ENCODE results near the gene MRPL46. TPM values are rescaled to one million over a fixed set of nuclear protein-coding genes. Genes with fewer than 3 reads are reported as not detected.

Gene MRPL46
- total RNA-seq, 4 donors from 2014 or later = 2.8 to 30.6 (median 16.0) TPM

DNA sequence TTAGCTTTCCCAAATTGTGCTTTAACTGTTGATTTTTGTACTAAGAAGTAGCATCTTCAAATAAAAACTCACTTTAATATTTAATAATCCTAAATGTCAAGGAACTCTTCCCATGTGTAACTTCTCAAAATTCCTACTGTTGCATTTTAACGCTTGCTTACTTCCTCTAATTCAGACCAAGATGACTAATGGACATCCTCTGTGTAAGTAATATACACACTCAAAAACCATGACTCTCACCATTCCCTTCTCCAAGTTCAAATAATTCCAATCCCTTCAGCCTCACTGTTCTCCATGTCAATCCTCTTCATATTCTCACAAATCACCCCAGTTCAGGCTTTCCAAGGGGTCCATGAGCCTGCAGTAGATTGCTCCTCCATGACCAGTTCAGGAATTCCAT lies 13.0 kb downstream of the MRPL46 start:
- no peaks in the 10 kb centered on the region for H3K9me3 ChIP-seq
- peaks cover 4% of the 10 kb centered on the region for H3K27me3 ChIP-seq
- peaks cover 0 to 5% (median 0%) of the 10 kb centered on the region in 4 donors for H3K36me3 ChIP-seq
- peaks cover 0 to 12% (median 2%) of the 10 kb centered on the region in 4 donors for H3K4me1 ChIP-seq
- H3K4me3 ChIP-seq = no peak overlapping the region
- DNase-seq = no peak
- intact Hi-C loops (cut with DNase I; ENCODE audit: low total_unique reads) (no loop called here), in situ Hi-C loops (cut with MboI; ENCODE audit: low pct_ligation_motif_present in 1 of 4, low pct_unique_long_range_greater_than_20kb in 1 of 4, low sequenced_read_pairs in 3 of 4) (no loop called here)
- TF ChIP-seq POLR2AphosphoS5 (IDR thresholded peaks at IDR 0.05) = no peak
- TF ChIP-seq POLR2A (IDR thresholded peaks at IDR 0.05) = no peak
- no peak for TF ChIP-seq EP300 (IDR thresholded peaks at IDR 0.05; ENCODE audit: low read depth)
- TF ChIP-seq, protein P1, sequence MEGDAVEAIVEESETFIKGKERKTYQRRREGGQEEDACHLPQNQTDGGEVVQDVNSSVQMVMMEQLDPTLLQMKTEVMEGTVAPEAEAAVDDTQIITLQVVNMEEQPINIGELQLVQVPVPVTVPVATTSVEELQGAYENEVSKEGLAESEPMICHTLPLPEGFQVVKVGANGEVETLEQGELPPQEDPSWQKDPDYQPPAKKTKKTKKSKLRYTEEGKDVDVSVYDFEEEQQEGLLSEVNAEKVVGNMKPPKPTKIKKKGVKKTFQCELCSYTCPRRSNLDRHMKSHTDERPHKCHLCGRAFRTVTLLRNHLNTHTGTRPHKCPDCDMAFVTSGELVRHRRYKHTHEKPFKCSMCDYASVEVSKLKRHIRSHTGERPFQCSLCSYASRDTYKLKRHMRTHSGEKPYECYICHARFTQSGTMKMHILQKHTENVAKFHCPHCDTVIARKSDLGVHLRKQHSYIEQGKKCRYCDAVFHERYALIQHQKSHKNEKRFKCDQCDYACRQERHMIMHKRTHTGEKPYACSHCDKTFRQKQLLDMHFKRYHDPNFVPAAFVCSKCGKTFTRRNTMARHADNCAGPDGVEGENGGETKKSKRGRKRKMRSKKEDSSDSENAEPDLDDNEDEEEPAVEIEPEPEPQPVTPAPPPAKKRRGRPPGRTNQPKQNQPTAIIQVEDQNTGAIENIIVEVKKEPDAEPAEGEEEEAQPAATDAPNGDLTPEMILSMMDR (IDR thresholded peaks at IDR 0.05) = no peak
- WGBS, 2 donors (ENCODE audit: low coverage in 1 of 2) = 60 to 71% methylated on average over 1 of the region's 1 CpG
- no peak overlapping the region for H3K27ac ChIP-seq

DNA sequence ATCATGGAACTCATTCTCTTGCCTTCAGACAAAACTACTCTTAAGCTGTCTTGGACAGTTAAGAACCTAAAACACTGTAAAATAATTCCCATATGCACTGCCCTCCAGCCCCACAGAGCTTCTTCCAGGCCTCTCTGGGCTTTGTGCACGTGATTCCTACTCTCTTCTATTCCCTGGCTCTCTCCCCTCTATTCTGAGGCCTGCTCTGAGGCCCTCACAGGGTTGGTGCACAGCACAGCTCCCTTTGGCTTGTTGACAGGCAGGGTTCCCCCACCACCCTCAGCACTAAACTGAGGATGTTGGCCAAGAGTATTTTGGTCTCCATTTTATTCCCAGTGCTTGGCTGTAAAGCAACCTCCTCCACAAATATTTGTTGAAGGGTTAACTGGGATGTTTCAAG lies 13.5 kb downstream of the MRPL46 start:
- DNase-seq = no peak
- Histone ChIP-seq H3K9me3 (no peaks in the 10 kb centered on the region), H3K27ac (no peak overlapping the region), H3K36me3 (no peaks in the 10 kb centered on the region), H3K4me1 (peaks cover 0 to 12% (median 2%) of the 10 kb centered on the region in 4 donors), H3K27me3 (peaks cover 9% of the 10 kb centered on the region), H3K4me3 (no peak overlapping the region)
- 47 to 60% methylated on average over 1 of the region's 1 CpG for WGBS, 2 donors (ENCODE audit: low coverage in 1 of 2)
- intact Hi-C loops (cut with DNase I; ENCODE audit: low total_unique reads) = no loop called here
- in situ Hi-C loops (cut with MboI; ENCODE audit: low pct_ligation_motif_present in 1 of 4, low pct_unique_long_range_greater_than_20kb in 1 of 4, low sequenced_read_pairs in 3 of 4) = no loop called here
- TF ChIP-seq POLR2A (IDR thresholded peaks at IDR 0.05) (no peak), POLR2AphosphoS5 (IDR thresholded peaks at IDR 0.05) (no peak), EP300 (IDR thresholded peaks at IDR 0.05; ENCODE audit: low read depth) (no peak)
- TF ChIP-seq, protein P1 (IDR thresholded peaks at IDR 0.05) = no peak

DNA sequence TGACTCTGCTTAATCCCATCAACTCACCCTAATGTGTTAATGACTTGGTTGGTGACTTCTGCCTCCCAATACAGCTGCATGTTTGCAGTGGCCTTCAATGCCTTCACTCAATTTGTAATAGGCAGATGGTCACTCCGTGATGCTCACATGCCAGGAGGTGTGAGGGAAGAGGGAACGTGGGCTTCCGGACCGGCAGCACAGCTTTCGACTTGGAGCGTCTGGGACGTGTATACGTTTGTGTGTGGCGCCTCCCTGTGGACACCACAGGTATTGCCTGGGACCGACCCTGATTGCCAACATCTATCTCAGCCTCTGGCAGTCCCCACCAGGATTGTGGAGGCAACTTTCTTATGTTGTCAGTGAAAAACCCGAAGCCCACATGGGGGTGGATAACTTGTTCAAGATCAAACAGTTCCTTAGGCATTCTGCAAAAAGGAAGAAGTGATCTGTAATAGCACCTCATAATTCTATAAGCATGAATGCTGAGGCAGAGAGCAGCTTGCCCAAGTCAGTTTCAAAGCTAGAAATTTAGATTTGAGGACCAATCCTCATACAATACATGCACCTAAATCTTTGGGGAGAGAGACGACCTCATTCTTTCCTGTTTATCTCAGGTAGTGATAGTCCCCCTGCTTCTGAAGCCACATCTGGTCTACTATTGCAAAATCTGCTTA lies 16.9 kb downstream of the MRPL46 start:
- H3K9me3 ChIP-seq = no peaks in the 10 kb centered on the region
- 3% methylated on average over 12 of the region's 12 CpGs; no CpG with 5 or more reads in 1 of the 2 donors for WGBS, 2 donors (ENCODE audit: low coverage in 1 of 2)
- H3K4me3 ChIP-seq = no peak overlapping the region
- no peaks in the 10 kb centered on the region for H3K36me3 ChIP-seq
- TF ChIP-seq, protein P1 (IDR thresholded peaks at IDR 0.05) = peak; percentile 47 to 64 (median 58)
- TF ChIP-seq POLR2AphosphoS5 (IDR thresholded peaks at IDR 0.05) = no peak
- in situ Hi-C loops (cut with MboI; ENCODE audit: low pct_ligation_motif_present in 1 of 4, low pct_unique_long_range_greater_than_20kb in 1 of 4, low sequenced_read_pairs in 3 of 4) = no loop called here
- peaks cover 0 to 11% (median 2%) of the 10 kb centered on the region in 4 donors for H3K4me1 ChIP-seq
- DNase-seq = peak; percentile 62
- H3K27me3 ChIP-seq = peaks cover 9% of the 10 kb centered on the region
- intact Hi-C loops (cut with DNase I; ENCODE audit: low total_unique reads) = no loop called here
- H3K27ac ChIP-seq = no peak overlapping the region

DNA sequence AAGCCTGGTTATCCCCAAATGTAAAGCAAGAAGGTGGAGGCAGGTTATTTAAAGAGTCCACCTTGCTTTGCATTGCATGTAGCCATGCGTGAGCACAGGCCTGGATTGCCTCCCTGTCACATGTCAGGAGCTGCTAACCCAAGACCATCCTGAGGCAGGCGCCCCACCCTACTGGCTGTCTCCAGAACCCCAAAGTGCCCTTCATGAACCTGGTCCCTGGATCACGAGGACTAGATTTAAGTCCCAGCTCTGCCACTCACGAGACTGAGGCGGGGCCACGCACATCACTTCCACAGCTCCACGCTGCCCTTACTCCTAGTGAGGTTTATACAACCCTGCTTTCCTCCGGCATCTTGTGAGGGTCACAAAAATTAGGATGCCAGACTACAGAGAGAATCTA lies 17.6 kb downstream of the MRPL46 start:
- Histone ChIP-seq H3K27ac (no peak overlapping the region), H3K9me3 (no peaks in the 10 kb centered on the region), H3K36me3 (no peaks in the 10 kb centered on the region), H3K4me1 (peaks cover 0 to 4% (median under 1%) of the 10 kb centered on the region in 4 donors), H3K4me3 (no peak overlapping the region), H3K27me3 (peaks cover 9% of the 10 kb centered on the region)
- no peak for DNase-seq
- intact Hi-C loops (cut with DNase I; ENCODE audit: low total_unique reads) = no loop called here
- in situ Hi-C loops (cut with MboI; ENCODE audit: low pct_ligation_motif_present in 1 of 4, low pct_unique_long_range_greater_than_20kb in 1 of 4, low sequenced_read_pairs in 3 of 4) = no loop called here
- no peak for TF ChIP-seq POLR2AphosphoS5 (IDR thresholded peaks at IDR 0.05)
- TF ChIP-seq, protein P1 (IDR thresholded peaks at IDR 0.05) = no peak
- TF ChIP-seq EP300 (IDR thresholded peaks at IDR 0.05; ENCODE audit: low read depth) = no peak
- 82 to 91% methylated on average over 5 to 8 of the region's 8 CpGs for whole genome bisulfite sequencing, 2 donors (ENCODE audit: low coverage in 1 of 2)

All from transverse colon (tissue), 4 donors.